GM19025 (cell line): Measurements from ENCODE around the gene KCTD8.

ENCODE experiments used
- ATAC-seq: cut with Tn5 transposase; IDR thresholded peaks from one replicate; pipeline ENCODE4 v1.9.1; 2021; ENCODE audit warnings: mild to moderate bottlenecking, low read depth, moderate library complexity; ENCODE audit not compliant: unreplicated experiment

KCTD8 gene

DNA sequence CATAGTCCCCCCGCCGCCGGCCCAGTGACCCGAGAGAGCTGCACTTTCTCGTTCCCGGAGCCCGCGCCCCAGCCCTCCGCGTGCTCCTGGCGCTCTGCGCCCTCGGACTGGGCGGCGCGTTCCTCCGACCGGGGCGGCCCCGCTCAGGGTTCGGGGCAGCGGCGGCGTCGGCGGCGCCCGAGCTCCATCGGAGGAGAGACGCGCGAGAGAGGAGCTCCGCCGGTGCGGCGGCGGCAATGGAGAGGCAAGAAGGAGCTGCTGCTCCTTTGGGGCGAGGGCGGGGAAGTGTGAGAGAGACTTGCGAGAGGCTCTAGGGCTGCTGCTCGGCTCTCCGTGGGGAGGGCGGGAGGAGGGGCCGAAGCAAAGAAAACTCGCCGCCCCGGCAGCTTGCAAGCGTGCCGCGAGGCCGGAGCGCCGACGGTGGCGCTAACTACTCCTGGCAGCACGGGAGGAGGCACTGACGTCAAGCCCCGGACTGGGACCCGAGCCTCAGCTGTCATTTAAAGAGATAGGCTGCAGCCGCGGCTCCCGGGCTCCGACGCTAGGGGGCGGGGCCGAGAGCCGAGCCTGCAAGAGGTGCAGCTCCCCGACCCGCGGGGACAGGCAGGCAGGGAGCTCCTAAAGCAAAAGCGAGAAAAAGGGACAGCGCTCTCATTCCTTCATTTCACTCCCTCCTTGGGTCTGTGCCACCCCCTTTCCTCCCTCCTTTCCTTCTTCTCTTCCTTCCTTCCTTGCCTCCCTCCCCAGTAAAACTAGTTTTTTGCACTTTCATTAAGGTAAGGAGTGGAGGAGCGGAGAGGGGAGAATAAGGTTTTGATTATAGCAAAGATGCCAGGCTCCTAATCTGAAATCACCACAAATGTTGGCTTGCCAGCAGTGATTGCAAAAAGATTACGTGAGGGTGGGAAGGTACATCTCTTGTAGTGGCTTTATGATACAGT, at the start of gene KCTD8:
TSS of gene KCTD8 (minus strand) at position 289 of the 941 bp plus-strand sequence.
- peak; percentile 92 for ATAC-seq

DNA sequence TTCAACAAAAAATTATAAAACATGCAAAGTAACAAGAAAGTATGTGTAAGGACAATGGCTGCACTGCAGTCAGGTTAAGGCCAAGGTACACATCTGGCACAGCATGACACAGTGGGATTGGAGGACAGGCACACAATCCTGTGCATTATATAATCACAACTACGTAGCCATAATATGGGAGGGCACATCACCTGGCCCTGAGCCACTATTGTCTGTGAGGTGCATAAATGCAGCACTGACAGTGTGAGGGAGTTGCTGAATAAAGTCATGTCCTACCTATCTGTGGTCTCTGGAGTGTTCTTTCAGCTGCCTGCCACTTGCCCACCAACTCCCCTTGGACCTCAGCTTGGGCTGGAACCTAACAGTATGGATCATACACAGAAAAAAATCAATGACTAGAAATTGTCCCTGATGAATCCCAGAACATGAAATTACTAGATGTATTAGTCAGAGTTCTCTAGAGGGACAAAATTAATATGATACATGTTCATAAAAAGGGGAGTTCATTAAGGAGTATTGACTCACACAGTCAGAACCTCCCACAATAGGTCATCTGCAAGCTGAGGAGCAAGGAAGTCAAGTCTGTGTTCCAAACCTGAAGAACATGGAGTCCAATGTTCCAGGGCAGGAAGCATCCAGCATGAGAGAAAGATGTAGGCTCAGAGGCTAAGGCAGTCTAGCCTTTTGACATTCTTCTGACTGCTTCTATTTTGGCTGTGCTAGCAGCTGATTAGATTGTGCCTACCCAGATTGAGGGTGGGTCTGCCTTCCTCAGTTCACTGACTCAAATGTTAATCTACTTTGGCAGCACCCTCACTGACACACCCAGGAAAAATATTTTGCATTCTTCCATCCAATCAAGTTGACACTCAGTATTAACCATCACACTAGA, 46.4 kb upstream of the KCTD8 start:
- ATAC-seq: no peak

DNA sequence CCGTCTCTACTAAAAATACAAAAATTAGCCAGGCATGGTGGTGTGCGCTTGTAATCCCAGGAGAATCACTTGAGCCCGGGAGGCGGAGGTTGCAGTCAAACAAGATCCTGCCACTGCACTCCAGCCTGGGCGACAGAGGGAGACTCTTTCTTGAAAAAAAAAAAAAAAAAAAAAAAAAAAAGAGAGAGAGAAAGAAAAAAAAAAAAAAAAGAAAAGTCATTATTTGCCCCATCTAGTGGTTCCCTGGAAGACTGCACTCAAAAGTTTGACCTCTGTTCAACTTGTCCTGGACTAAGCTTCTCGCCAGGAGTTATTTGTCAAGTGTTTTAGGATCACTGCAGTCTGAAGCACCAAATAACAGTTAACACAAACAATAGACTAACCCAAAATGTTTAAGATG, 45.3 kb upstream of the KCTD8 start:
- ATAC-seq: no peak

DNA sequence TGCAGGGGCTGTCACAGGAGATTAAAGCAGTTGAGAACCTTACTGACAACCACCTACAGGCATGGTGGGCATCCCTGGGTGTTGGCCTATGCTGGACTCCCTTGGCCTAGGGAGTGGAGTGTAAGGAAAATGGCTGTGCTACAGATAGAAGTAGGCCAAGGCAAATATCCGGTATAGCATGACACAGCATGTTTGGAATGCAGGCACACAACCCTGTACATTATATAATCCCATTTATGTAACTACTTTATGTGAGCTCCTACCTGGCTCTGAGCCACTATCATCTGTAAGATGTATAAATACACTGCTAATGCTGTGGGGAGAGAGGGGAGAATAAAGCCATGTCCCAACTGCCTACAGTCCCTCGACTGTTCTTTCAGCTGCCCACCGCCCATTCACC, 38.7 kb upstream of the KCTD8 start:
- ATAC-seq: no peak

DNA sequence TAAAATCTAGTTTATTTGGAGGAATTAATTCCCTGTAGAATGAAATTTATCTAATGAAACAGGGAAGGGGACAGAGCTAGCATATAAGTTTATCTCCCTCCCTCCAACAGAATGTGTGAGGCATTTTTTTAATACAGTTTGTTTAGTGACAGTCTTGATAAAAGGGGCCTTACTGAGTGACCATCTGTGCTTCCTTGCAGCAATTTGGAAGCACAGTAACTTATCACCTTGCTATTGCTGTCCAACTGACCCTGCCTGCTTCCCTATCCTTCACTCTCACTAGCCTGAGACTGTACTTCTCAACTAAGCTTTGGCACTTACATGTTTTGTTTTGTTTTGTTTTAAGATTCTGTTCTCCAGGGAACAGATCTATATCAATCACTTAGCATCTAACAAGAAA, 31.1 kb upstream of the KCTD8 start:
- no peak for ATAC-seq

DNA sequence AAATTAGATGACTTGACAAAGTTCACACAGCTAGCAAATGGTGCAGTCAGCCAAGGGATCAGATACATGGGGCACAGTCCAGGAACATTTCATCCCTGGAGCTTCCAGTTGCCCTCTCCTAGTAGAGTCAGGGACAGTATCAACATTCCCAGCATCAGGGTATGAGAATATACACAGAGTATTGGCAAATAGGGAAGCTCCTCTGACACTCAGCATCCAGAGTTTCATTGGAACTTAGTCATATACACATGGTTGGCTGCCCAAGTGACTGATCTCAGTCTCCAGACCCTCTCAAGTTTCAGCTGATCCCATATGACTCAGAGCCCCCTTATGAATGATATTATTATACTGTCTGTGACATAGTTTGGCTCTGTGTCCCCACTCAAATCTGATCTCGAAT, 13.7 kb upstream of the KCTD8 start:
- no peak for ATAC-seq

DNA sequence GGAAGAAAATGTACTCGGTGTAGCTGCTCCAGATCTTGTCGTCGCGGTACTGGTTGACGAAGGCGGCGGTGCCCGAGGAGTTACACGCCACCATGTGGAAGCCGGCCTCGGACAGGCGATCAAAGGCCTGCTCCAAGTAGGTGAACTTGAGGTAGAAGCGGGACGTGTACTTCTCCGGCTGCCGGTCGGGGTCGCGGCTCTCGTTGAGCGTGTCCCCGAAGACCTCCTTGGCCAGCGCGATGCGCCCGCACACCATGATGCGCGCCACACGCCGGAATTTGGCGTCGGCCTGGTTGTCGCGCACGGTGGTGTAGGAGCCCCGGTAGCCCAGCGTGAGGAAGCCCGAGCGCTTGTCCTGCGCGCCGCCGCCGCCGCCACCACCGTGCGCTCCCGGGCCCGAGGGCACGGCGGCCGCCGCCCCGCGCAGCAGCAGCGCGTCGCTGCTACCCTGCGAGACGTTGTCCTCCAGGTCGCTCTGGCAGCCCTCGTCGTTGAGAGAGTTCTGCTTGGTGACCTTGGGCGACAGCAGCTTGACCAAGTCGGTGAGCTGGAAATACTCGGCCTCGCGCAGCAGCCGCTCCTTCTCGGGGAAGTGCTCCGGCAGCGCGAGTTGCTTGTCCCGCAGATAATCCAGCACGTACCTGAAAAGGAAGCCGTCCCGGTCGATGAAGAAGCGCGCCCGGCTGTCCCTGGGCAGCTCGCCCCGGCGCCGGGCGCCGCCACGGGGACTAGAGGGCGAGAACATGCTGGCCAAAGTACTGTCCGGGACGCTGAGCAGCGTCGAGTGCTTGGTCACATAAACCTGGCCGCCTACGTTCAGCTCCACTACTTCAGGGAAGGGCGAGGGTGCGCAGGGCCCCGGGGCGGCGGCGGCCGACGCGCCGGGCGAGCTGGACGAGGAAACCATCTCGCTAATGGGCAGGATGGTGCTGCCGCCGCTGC, 775 bp downstream of the KCTD8 start:
- ATAC-seq: no peak

DNA sequence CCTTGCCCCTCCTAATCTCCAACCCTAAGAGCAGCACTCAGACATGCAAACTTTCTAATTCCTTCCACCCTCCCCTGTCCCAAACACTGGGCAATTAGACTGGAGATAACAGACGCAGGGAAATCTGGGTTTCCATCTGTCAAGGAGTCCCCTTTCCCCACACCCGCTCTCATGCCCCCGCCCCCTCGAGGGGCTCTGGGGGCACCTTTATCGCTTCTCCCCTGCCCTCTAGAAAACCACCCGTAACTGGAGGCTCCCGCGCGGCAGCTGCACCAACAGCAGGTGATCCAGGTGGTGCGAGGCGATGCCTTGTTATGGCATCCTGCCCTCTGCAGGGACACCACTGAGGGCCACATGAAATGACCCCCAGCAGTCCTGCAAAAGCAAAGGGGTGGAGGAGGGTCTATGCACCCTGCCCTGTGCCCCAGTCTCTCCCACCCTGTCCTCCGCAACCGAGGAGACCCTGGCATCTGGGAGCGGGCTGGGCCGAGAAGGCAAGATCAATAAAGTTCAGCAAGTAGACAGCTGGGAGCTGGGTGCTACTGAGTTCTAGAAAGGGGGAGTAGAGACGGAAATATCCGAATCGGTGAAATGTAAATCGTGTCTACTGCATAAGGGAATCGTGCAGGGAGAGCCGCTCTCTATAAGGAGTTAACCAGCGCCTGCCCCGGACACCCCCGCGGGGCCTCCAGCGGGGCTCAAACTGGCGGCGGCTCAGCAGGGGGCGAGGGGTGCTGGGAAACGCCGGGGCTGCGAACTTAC, 1.6 kb downstream of the KCTD8 start:
- no peak for ATAC-seq

DNA sequence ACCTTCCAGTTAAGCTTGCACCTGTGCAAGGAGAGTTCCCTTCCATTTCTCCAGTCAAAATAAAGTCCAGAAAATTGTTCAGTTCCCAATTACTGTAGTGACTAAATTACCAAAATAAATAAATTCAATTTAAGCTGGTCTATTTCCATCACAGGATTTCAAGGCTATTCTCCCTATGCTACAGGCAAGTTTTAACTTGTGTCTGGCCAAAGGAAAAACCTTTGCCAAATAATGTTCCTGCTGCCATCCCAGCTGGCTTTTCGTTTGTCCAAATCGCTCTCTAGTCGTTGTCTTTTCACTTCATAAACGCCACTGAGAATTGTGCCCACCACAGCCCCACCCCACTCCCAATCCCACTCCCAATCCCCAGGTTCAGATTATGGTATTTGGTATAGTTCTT, 2.4 kb downstream of the KCTD8 start:
- ATAC-seq: no peak

DNA sequence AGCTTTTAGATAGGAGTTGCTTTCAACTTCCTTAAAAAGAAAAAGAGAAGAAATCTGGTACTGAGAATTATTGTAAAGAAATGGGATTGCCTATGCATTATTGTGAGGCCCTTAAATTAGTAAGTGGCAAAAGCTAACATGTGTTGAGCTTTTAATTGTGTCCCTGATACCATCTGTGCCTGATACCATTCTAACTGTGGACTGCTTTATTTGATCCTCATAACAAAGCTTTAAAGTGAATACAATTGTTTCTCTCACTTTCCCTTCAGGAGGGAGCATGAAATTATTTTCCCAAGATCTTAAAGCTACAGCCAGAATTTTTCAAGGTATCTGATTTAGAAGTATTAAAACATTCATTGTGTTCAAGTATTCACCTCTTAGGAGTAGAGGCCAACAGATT, 9.9 kb downstream of the KCTD8 start:
- ATAC-seq: no peak

DNA sequence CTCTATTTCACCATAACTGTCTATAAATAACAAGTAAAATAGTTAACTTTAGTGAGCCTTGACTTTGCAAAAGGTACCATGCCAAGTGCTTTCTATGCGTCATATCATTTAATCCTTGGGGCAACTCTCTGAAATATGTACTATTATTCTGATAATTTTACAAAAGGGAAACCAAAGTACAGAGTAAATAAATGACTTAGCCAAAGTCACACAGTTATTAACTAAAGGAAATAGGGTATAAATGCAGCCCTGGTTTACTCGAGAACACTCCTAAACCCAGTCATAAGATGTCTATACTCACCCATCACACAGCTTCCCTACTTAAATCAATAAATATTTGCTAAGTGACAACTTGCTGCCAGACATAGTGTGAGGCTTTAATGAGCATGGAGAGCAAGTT, 14.4 kb downstream of the KCTD8 start:
- no peak for ATAC-seq

DNA sequence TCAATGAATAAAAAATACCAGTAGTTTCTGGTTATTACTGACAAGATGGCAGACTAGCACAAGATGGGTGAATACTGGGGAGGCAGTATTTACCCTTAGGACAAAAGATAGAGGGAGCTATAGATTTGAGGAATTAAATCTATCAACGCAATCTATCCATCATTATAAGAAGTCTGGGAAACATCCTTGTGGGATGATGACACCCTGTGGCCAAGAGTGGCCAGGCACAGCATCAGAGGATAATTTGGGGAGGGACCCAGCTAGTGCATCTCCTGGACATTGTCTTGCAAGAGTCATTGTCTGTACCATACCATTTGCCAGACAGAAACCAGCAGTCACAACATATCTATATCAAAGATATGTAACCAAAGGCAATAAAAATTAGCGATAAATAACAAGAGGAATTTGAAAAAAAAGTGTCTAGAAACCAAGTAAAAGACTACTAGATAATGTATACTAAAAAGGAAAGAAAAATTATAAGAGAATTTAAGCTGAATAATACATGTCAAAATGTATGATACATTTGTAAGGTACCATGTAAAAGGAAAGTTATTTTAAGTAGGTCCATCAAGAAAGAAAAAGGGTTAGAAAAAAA, 22.9 kb downstream of the KCTD8 start:
- no peak for ATAC-seq

DNA sequence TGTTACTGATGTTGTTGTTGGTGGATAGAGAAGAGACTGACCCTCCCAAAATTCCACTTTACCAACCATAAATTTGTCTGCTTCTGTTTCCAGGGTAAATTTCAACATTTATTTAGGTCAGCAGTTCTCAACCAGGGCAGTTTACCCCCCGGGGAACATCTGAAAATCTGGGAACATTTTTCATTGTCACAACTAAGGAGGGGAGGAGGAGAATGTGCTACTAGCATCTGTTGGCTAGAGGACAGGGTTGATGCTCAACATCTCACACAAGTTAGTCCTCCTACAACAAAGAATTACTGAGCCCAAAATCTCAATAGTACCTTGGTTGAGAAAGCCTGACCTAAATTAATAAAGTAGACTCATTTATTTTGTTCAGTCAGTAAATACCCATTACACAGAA, 25.7 kb downstream of the KCTD8 start:
- ATAC-seq: no peak

DNA sequence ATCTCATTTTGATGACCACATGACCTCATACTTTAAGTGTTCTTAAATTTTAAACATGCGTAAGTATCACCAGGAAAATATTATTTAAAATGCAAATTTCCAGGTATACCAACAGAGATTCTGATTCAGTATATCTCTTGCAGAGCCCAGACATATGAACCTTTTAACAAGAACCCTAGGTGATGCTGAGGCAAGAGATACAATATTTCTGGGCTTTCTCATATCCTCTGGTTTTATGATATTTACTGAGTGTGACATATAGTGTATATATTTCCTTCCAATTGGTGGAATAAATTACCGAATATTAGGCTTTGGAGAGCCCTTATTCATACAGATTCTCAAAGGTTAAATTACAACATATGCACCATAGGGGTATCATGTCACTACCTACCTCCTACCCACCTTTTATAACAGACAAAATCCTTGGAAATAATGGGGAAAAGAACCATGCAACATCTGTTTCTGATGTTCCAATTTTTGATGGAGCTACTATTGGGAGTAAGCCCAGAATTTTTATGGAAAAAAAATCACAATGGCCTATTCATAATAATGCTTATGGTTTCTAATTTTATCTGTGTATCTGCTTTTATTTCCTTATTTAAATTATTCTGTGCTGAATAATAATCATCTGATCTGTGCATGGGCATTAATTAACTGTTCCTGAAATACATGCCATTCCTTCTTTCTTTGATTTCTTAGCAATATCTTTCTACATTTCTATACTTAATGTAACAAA, 27.1 kb downstream of the KCTD8 start:
- ATAC-seq: no peak

DNA sequence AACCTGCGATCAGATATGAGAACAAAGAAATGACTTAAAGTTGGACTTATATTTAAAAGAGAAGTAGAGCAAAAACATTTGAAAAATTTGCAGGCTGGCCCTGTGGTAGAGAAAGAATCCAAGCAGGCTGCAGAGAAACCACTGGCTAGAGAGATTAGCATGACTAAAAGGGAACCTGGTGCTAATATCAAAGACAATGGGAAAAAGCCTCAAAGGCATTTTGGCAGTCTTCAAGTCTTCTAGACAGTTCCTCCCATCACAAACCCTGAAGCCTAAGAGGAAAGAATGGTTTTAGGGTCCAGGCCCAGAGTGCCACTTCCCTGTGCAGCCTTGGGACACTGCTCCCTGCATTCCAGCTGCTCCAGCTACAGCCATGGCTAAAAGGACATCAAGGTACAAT, 33.4 kb downstream of the KCTD8 start:
- ATAC-seq: no peak

DNA sequence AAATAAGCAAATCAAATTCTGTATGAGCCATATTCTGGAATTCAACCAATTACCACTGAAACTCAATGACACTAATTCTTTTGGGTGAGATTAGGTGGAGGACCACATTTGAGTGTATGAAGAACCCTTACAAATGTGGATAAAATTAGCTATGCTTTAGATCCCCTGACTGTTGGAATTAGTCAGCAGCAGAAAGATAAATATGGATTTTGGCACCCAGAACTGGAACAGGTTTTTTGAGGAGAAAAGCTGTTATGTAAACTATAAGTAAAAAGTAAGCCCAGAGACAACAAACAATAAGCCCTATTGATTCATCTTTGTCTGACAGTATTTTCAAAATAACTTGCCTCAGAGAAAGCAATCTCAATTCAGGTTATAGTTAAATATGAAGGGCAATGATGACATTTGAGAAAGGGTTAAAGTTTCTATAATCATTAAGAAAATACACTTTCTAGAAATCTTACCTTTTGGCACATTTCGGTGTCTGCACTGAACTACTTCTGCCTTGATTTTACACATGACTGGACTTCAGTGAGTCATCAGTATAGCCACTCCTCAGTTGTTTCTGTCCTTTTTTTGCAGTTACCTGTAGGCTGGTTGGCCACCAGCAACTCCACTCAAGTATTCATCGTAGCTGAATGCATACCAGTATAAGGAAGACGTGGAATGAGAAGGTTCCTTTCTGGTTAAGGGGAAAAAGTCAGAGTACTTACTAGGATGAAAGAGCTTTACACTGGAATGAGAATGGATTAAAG, 80.0 kb downstream of the KCTD8 start:
- no peak for ATAC-seq

DNA sequence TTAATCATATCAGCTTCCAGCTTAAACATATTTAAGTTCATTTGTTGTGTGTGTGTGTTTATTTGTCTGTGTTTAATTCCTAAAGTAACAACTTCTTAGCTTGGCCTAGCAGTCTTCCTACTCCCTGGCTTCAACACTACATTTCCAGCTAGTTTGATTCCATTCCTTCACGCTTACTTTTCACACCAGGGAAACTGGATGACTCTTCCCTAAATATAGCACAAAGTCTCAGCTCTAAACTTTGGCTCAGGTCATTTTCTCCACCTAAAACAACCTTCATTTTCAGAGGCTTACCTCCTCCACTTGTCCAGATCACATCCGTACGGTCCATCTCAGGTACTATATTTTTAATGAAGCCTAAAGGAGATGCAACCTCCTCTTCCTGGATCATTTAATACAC, 94.4 kb downstream of the KCTD8 start:
- no peak for ATAC-seq

DNA sequence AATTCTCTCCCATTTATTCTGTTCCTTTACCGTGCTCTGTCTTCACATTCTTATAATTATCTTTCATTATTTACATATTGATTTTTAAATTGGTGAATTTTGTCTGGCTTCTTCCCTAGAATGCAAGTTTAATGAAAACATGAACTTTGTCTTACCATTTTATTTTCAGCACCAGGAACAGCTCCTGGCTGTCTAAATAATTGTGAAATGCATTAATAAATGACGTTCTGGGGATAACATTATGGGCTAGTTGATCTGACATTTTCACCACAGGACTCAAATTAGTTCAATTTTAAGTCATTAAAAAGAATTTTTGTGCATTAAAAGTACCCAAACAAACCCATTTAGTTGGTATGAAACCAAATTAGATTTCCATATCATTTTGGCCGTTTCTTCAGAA, 97.5 kb downstream of the KCTD8 start:
- ATAC-seq: no peak
